HFFc6 (cell line): ENCODE data around the gene ACACB. TPM values are rescaled to one million over a fixed set of nuclear protein-coding genes. Genes with fewer than 3 reads are reported as not detected.
"Not testable (repeated sequence)": the region's sequence is repeated elsewhere in the genome, so short reads cannot be mapped to it uniquely, and the experiment has no call there.

Experiments
- DNase-seq: peaks from one replicate; pipeline ENCODE4 v3.0.0-alpha.2; 2018
- H3K27ac Mint-ChIP-seq: 2 replicates; pipeline ENCODE4 v1.8.0; 2020; ENCODE audit warnings: mild to moderate bottlenecking, mixed read lengths
- H3K27me3 Mint-ChIP-seq: 2 replicates; pipeline ENCODE4 v1.8.0; 2021; ENCODE audit warnings: mild to moderate bottlenecking, moderate library complexity, mixed read lengths; ENCODE audit not compliant: insufficient read depth
- H3K36me3 Mint-ChIP-seq: 2 replicates; pipeline ENCODE4 v1.8.0; 2021; ENCODE audit warnings: low read depth, mixed read lengths
- H3K4me1 Mint-ChIP-seq: 2 replicates; pipeline ENCODE4 v1.8.0; 2020; ENCODE audit warnings: low read depth, mixed read lengths
- H3K4me3 Mint-ChIP-seq: 2 replicates; pipeline ENCODE4 v1.8.0; 2020; ENCODE audit warnings: mild to moderate bottlenecking, moderate library complexity, mixed read lengths
- H3K9me3 Mint-ChIP-seq: 2 replicates; pipeline ENCODE4 v1.8.0; 2020; ENCODE audit warnings: mild to moderate bottlenecking, mixed read lengths
- CTCF ChIP-seq: fragments of 200-600 bp; sonication (generic); IDR thresholded peaks from 2 replicates; pipeline ENCODE4 v1.5.0; 2021; ENCODE audit warnings: antibody characterized with exemption, mild to moderate bottlenecking
- total RNA-seq, 6 experiments: library from RNA; stranded (reverse); fragmentation: NEBNext Ultra II Directional; extraction: Animal tissue kit (Norgen Biotek cat#: 25700); gene quantifications; 2 replicates in 1 of 6; 3 replicates in 5 of 6; pipeline ENCODE4 v1.2.3, GENCODE V29; 2021

Gene ACACB
- total RNA-seq, 6 experiments from 2014 or later = 1.0 to 2.1 (median 1.3) TPM

- Mint-ChIP-seq H3K4me1 (no peaks in the 10 kb centered on the region), H3K9me3 (peaks cover 4% of the 10 kb centered on the region; the same call in 1 of the 2 replicates), H3K27me3 (no peaks in the 10 kb centered on the region), H3K4me3 (no peak overlapping the region), H3K36me3 (peaks cover 15% of the 10 kb centered on the region), H3K27ac (no peak overlapping the region)
- DNase-seq = no peak
- TF ChIP-seq CTCF = no peak
These were observed 52.9 kb downstream of the ACACB start for GRCh38 chr12:109169262-109169661.

- TF ChIP-seq CTCF = no peak
- H3K4me1 Mint-ChIP-seq = no peaks in the 10 kb centered on the region
- DNase-seq = no peak
These were observed 53.3 kb downstream of the ACACB start for GRCh38 chr12:109169686-109170085.

DNA sequence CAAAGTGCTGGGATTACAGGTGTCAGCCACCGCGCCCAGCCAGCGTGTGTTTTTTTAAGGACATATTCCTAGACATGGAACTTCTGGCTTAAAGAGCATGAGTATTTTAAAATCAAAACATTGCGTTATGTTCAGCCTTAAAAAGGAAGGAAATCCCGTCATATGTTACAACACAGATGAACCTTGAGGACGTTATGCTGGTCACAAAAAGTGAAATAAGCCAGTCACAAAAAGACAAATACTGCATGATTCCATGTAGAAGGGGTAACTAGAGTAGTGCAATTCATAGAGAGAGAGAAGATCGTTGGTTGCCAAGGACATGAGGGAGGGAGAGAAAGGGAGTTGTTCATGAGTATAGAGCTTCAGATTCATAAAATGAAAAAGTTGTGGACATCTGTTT lies 53.9 kb downstream of the ACACB start:
- Mint-ChIP-seq H3K9me3 (peaks cover 4% of the 10 kb centered on the region; the same call in 1 of the 2 replicates), H3K27me3 (no peaks in the 10 kb centered on the region), H3K27ac (no peak overlapping the region), H3K4me1 (no peaks in the 10 kb centered on the region), H3K4me3 (no peak overlapping the region), H3K36me3 (peaks cover 15% of the 10 kb centered on the region)
- no peak for TF ChIP-seq CTCF
- DNase-seq = no peak

More at GRCh38 chr12:109169686-109170085, 53.3 kb downstream of the ACACB start:
- H3K4me3 Mint-ChIP-seq = no peak overlapping the region
- H3K36me3 Mint-ChIP-seq = peaks cover 15% of the 10 kb centered on the region
- no peak overlapping the region for H3K27ac Mint-ChIP-seq
- no peaks in the 10 kb centered on the region for H3K27me3 Mint-ChIP-seq
- peaks cover 4% of the 10 kb centered on the region; the same call in 1 of the 2 replicates for H3K9me3 Mint-ChIP-seq

DNA sequence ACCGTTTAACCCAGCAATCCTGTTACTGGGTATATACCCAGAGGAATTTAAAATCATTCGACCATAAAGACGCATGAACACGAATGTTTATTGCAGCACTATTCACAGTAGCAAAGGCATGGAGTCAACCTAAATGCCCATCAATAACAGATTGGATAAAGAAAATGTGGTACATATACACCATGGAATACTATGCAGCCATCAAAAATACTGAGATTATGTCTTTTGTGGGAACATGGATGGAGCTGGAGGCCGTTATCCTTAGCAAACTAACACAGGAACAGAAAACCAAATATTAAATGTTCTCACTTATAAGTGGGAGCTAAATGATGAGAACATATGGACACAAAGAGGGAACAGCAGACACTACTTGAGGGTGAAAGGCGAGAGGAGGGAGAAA lies 56.4 kb downstream of the ACACB start:
- not testable (repeated sequence) for H3K4me3 Mint-ChIP-seq, H3K4me1 Mint-ChIP-seq, H3K9me3 Mint-ChIP-seq, DNase-seq, H3K27ac Mint-ChIP-seq, H3K27me3 Mint-ChIP-seq
- H3K36me3 Mint-ChIP-seq = peaks cover 15% of the 10 kb centered on the region

DNA sequence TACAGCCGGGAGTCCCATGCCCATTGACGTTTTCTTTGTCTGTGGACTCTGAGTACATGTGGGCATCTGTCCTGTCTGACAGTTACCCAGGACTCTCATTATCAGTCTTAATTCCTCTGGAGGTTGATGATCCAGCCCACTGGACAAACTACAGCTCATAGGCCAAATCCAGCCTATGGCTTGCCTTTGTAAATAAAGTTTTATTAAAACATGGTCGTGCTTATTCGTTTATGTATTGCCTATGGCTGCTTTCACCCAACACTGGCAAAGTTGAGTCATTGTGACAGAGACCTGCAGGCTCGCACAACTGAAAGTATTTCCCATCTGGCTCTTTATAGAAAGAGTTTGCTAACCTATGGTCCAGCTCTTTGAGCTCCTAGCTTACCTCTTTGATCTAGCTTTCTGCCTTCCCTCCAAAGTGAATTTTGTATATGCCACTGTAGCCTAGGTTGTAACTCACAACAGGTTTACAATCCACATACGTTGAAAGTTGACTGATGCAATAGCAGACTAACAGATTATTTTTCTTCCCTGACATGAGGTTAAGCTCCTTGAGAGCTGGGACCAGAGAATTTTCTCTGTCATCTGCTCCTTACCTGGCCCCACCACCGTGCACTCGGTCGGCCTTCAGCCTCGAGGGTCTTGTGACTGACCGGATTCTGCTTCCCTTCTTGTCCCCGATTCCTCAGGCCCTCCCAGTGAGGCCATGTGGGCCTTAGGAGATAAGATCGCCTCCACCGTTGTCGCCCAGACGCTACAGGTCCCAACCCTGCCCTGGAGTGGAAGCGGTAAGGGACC lies 57.3 kb downstream of the ACACB start:
- Mint-ChIP-seq H3K36me3 (peaks cover 15% of the 10 kb centered on the region), H3K4me3 (no peak overlapping the region), H3K27me3 (peaks cover 3% of the 10 kb centered on the region; the same call in 1 of the 2 replicates), H3K4me1 (no peaks in the 10 kb centered on the region), H3K9me3 (peaks cover 4% of the 10 kb centered on the region; the same call in 1 of the 2 replicates), H3K27ac (no peak overlapping the region)
- DNase-seq = no peak
- no peak for TF ChIP-seq CTCF

- no peak for DNase-seq
- H3K4me3 Mint-ChIP-seq = no peak overlapping the region
- H3K9me3 Mint-ChIP-seq = peaks cover 4% of the 10 kb centered on the region; the same call in 1 of the 2 replicates
- H3K4me1 Mint-ChIP-seq = no peaks in the 10 kb centered on the region
- no peak for TF ChIP-seq CTCF
- H3K36me3 Mint-ChIP-seq = peaks cover 15% of the 10 kb centered on the region
- peaks cover 4% of the 10 kb centered on the region; the same call in 1 of the 2 replicates for H3K27me3 Mint-ChIP-seq
- no peak overlapping the region for H3K27ac Mint-ChIP-seq
These were observed 58.1 kb downstream of the ACACB start for GRCh38 chr12:109174468-109174867.
